ENCODE data around the gene MAP7.

Gene MAP7

GRCh38 chr6:136326038-136326553 is 224.1 kb downstream of the MAP7 start:
- no peaks in the 10 kb centered on the region for H3F3A ChIP-seq (ENCODE audit: control insufficient read depth, insufficient read depth)
- no peaks in the 10 kb centered on the region for H3K27me3 ChIP-seq (ENCODE audit: control insufficient read depth, low read length)
- no peaks in the 10 kb centered on the region for H3K9me2 ChIP-seq (replicated peaks; ENCODE audit: control insufficient read depth, low read length)
- no peaks in the 10 kb centered on the region for H3K36me3 ChIP-seq (ENCODE audit: control insufficient read depth, low read length)
- TF ChIP-seq, protein P1, sequence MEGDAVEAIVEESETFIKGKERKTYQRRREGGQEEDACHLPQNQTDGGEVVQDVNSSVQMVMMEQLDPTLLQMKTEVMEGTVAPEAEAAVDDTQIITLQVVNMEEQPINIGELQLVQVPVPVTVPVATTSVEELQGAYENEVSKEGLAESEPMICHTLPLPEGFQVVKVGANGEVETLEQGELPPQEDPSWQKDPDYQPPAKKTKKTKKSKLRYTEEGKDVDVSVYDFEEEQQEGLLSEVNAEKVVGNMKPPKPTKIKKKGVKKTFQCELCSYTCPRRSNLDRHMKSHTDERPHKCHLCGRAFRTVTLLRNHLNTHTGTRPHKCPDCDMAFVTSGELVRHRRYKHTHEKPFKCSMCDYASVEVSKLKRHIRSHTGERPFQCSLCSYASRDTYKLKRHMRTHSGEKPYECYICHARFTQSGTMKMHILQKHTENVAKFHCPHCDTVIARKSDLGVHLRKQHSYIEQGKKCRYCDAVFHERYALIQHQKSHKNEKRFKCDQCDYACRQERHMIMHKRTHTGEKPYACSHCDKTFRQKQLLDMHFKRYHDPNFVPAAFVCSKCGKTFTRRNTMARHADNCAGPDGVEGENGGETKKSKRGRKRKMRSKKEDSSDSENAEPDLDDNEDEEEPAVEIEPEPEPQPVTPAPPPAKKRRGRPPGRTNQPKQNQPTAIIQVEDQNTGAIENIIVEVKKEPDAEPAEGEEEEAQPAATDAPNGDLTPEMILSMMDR (IDR thresholded peaks at IDR 0.05; ENCODE audit: low read depth, low read length, poor library complexity, severe bottlenecking) = no peak
- TF ChIP-seq EZH2phosphoT487 (IDR thresholded peaks at IDR 0.05; ENCODE audit: borderline replicate concordance, low read length) = no peak
- peak overlapping the region; percentile 17; the same call in 1 of the 2 replicates for H3K27ac ChIP-seq (ENCODE audit: low read depth, low read length)
- H3K4me1 ChIP-seq (ENCODE audit: control insufficient read depth, low read length) = peaks cover 31% of the 10 kb centered on the region
- peak overlapping the region; percentile 50 for H3K4me3 ChIP-seq (ENCODE audit: low read length)
- no peaks in the 10 kb centered on the region for H3K79me2 ChIP-seq (ENCODE audit: control insufficient read depth, low read length)
- H3K4me2 ChIP-seq (ENCODE audit: low read length) = peak overlapping the region; percentile 71
- no peaks in the 10 kb centered on the region for H3K9me3 ChIP-seq (ENCODE audit: control insufficient read depth, insufficient read depth, low read length)
- H4K20me1 ChIP-seq (ENCODE audit: control insufficient read depth, insufficient read depth, low read depth, low read length) = no peaks in the 10 kb centered on the region

GRCh38 chr6:136324686-136325380 is 225.4 kb downstream of the MAP7 start:
- no peaks in the 10 kb centered on the region for H3K27me3 ChIP-seq (ENCODE audit: control insufficient read depth, low read length)
- peaks cover 23% of the 10 kb centered on the region for H3K4me1 ChIP-seq (ENCODE audit: control insufficient read depth, low read length)
- no peaks in the 10 kb centered on the region for H3K9me3 ChIP-seq (ENCODE audit: control insufficient read depth, insufficient read depth, low read length)
- no peaks in the 10 kb centered on the region for H3K36me3 ChIP-seq (ENCODE audit: control insufficient read depth, low read length)
- no peak overlapping the region for H3K4me3 ChIP-seq (ENCODE audit: low read length)
- no peaks in the 10 kb centered on the region for H4K20me1 ChIP-seq (ENCODE audit: control insufficient read depth, insufficient read depth, low read depth, low read length)
- H3K4me2 ChIP-seq (ENCODE audit: low read length) = no peak overlapping the region
- H3F3A ChIP-seq (ENCODE audit: control insufficient read depth, insufficient read depth) = no peaks in the 10 kb centered on the region
- no peaks in the 10 kb centered on the region for H3K9me2 ChIP-seq (replicated peaks; ENCODE audit: control insufficient read depth, low read length)
- TF ChIP-seq, protein P1 (IDR thresholded peaks at IDR 0.05; ENCODE audit: low read depth, low read length, poor library complexity, severe bottlenecking) = no peak
- no peak for TF ChIP-seq EZH2phosphoT487 (IDR thresholded peaks at IDR 0.05; ENCODE audit: borderline replicate concordance, low read length)
- H3K27ac ChIP-seq (ENCODE audit: low read depth, low read length) = no peak overlapping the region
- H3K79me2 ChIP-seq (ENCODE audit: control insufficient read depth, low read length) = no peaks in the 10 kb centered on the region

DNA sequence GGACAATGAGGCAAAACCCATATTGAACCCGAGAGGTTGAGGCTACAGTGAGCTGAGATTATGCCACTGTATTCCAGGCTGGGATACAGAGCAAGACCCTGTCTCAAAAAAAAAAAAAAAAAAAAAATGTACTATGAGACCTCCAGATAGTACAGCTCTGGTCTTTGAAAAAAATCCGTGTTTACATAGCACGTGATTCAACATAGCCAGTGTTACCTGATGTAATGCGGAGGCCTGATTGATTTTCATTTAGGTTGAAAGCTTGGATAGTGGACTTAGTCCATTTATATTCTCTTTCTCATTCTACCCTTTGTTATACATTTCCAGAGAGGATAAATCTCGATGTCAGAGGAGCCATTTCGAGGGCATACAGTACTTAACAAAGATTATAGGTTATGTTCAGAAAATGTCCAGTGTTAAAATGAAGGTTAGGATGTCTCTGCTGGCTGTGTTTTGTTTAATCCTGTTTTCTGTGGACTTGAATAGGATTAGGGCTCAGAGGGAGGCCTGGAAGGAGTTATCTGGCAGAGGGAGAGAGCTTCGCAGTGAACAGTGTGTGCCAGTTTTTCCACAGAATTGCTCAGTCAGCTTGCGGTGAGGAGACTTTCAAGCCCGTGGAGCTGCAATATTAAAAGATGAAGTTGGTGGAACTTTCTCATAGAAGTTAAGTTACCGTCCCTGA is 226.7 kb downstream of the MAP7 start:
- no peaks in the 10 kb centered on the region for H3K79me2 ChIP-seq (ENCODE audit: control insufficient read depth, low read length)
- H3K27me3 ChIP-seq (ENCODE audit: control insufficient read depth, low read length) = no peaks in the 10 kb centered on the region
- no peaks in the 10 kb centered on the region for H3K36me3 ChIP-seq (ENCODE audit: control insufficient read depth, low read length)
- no peaks in the 10 kb centered on the region for H4K20me1 ChIP-seq (ENCODE audit: control insufficient read depth, insufficient read depth, low read depth, low read length)
- H3K9me3 ChIP-seq (ENCODE audit: control insufficient read depth, insufficient read depth, low read length) = no peaks in the 10 kb centered on the region
- no peaks in the 10 kb centered on the region for H3F3A ChIP-seq (ENCODE audit: control insufficient read depth, insufficient read depth)
- H3K4me1 ChIP-seq (ENCODE audit: control insufficient read depth, low read length) = peaks cover 23% of the 10 kb centered on the region
- TF ChIP-seq, protein P1 (IDR thresholded peaks at IDR 0.05; ENCODE audit: low read depth, low read length, poor library complexity, severe bottlenecking) = no peak
- no peak for TF ChIP-seq EZH2phosphoT487 (IDR thresholded peaks at IDR 0.05; ENCODE audit: borderline replicate concordance, low read length)
- H3K9me2 ChIP-seq (replicated peaks; ENCODE audit: control insufficient read depth, low read length) = no peaks in the 10 kb centered on the region
- H3K27ac ChIP-seq (ENCODE audit: low read depth, low read length) = no peak overlapping the region
- no peak overlapping the region for H3K4me3 ChIP-seq (ENCODE audit: low read length)
- H3K4me2 ChIP-seq (ENCODE audit: low read length) = no peak overlapping the region

Data from DOHH2 (cell line).